T-helper 2 cell (primary cell): Measurements from ENCODE around the gene SLC26A3.

Experiments
- DNase-seq, 5 experiments: peaks; one replicate each; pipeline versions ENCODE4 v3.0.0 to v3.0.0-alpha.2; 2012 to 2022

SLC26A3 gene

GRCh38 chr7:107743567-107744344, 59.3 kb downstream of the SLC26A3 start, which contains the start of gene CBLL1:
Gene CBLL1 (plus strand): TSS chr7:107744142. CDS start chr7:107744164, 22 bp downstream.
- peak; percentile 91 to 98 (median 97) for DNase-seq

GRCh38 chr7:107742678-107743566, 60.1 kb downstream of the SLC26A3 start:
- peak in 2 of 5 experiments; percentile 36 to 59 for DNase-seq

- no peak for DNase-seq
Measured at GRCh38 chr7:107728276-107728675, 74.7 kb downstream of the SLC26A3 start.

- no peak for DNase-seq
Measured at GRCh38 chr7:107726356-107727130, 76.5 kb downstream of the SLC26A3 start.

GRCh38 chr7:107725138-107725740, 77.8 kb downstream of the SLC26A3 start:
- DNase-seq: peak in 2 of 5 experiments; percentile 14 to 62

GRCh38 chr7:107723255-107723654, 79.8 kb downstream of the SLC26A3 start:
- no peak for DNase-seq

GRCh38 chr7:107721286-107721685, 81.7 kb downstream of the SLC26A3 start:
- no peak for DNase-seq

GRCh38 chr7:107718456-107719193, 84.4 kb downstream of the SLC26A3 start:
- DNase-seq: no peak

GRCh38 chr7:107715531-107715930, 87.5 kb downstream of the SLC26A3 start:
- DNase-seq: no peak
